Spleen (tissue), 11 donors: ENCODE results near the gene ZNF467. TPM values are rescaled to one million over a fixed set of nuclear protein-coding genes. Genes with fewer than 3 reads are reported as not detected.

Source experiments
- DNase-seq: peaks from one replicate; pipeline ENCODE4 v3.0.0-alpha.2; 2020
- H3K27ac ChIP-seq, 8 donors: fragments of 200-600 bp; sonication (generic) in 7 of 8; 1 replicate in 4 of 8; 2 replicates in 4 of 8; pipeline versions ENCODE4 v1.5.0 to v1.8.0; 2016 to 2021; ENCODE audit warnings: inconsistent platforms in 4 of 8, mild to moderate bottlenecking in 4 of 8, moderate library complexity in 1 of 8
- H3K27me3 ChIP-seq, 7 donors: fragments of 200-600 bp; sonication (generic) in 6 of 7; replicated peaks in 1 of 7; 1 replicate in 4 of 7; 2 replicates in 3 of 7; pipeline versions ENCODE4 v1.5.0 to v1.8.0; 2016 to 2021; ENCODE audit warnings: inconsistent platforms in 3 of 7, mild to moderate bottlenecking in 1 of 7
- H3K36me3 ChIP-seq, 6 donors: fragments of 200-600 bp; sonication (generic) in 5 of 6; 1 replicate in 4 of 6; 2 replicates in 2 of 6; pipeline versions ENCODE4 v1.5.0 to v1.8.0; 2016 to 2021; ENCODE audit warnings: inconsistent platforms in 2 of 6
- H3K4me1 ChIP-seq, 6 donors: fragments of 200-600 bp; sonication (generic) in 5 of 6; 1 replicate in 3 of 6; 2 replicates in 3 of 6; pipeline versions ENCODE4 v1.5.0 to v1.8.0; 2016 to 2021; ENCODE audit warnings: inconsistent platforms in 3 of 6
- H3K4me3 ChIP-seq, 8 donors: fragments of 200-600 bp; sonication (generic) in 7 of 8; 1 replicate in 4 of 8; 2 replicates in 4 of 8; pipeline versions ENCODE4 v1.5.0 to v1.8.0; 2016 to 2021; ENCODE audit warnings: inconsistent platforms in 4 of 8, mild to moderate bottlenecking in 4 of 8, moderate library complexity in 2 of 8
- H3K9me3 ChIP-seq, 8 donors: fragments of 200-600 bp; sonication (generic) in 7 of 8; 1 replicate in 4 of 8; 2 replicates in 4 of 8; pipeline versions ENCODE4 v1.5.0 to v1.8.0; 2016 to 2021; ENCODE audit warnings: inconsistent platforms in 4 of 8
- POLR2A ChIP-seq, 3 donors: fragments of 450-650 bp; IDR thresholded peaks; one replicate each; pipeline ENCODE4 v1.5.1; 2017; ENCODE audit warnings: antibody characterized with exemption in 3 of 3, mild to moderate bottlenecking in 1 of 3
- POLR2AphosphoS5 ChIP-seq, 3 donors: sonication (generic); formaldehyde crosslinking; IDR thresholded peaks; one replicate each; pipeline ENCODE4 v1.5.1; 2017; ENCODE audit warnings: antibody characterized with exemption in 3 of 3
- WGBS, 5 donors: extraction: QIAGEN DNeasy Blood & Tissue Kit in 3 of 5; methylation state at CpG; one replicate each; pipeline versions ENCODE4 v1.1.5 to v1.1.7; 2013 to 2018; 5-methylcytosine and 5-hydroxymethylcytosine counted together
- intact Hi-C: fragments of 100-400 bp; cut with DNase I; formaldehyde crosslinking; loops from one replicate; pipeline ENCODE4 v1.15.0; 2023; ENCODE audit warnings: low total_unique reads
- polyA plus RNA-seq, 3 donors: library from polyadenylated mRNA; stranded (reverse); fragments of 200-250 nt; gene quantifications; one replicate each; pipeline ENCODE4 v1.2.1, GENCODE V29; 2013
- total RNA-seq, 7 donors: library from RNA; depleted of rRNA in 3 of 7; stranded (reverse); fragments of >200 nt in 3 of 7; fragmentation: NEBNext Ultra II Directional in 4 of 7; extraction: Animal tissue kit (Norgen Biotek cat#: 25700) in 4 of 7; gene quantifications; one replicate each; pipeline versions ENCODE4 v1.1.0 to v1.2.1, GENCODE V29; 2016 to 2021
- TF ChIP-seq, protein P1 (sequence below), 11 experiments: fragments of 200-600 bp in 7 of 11; fragments of 450-650 bp in 4 of 11; sonication (generic) in 4 of 11; IDR thresholded peaks in 8 of 11; conservative IDR thresholded peaks in 3 of 11; 1 replicate in 7 of 11; 2 replicates in 4 of 11; pipeline versions ENCODE4 v1.4.0 to v1.8.0; 2016 to 2021; ENCODE audit warnings: antibody characterized with exemption in 11 of 11, inconsistent platforms in 4 of 11, mild to moderate bottlenecking in 1 of 11
- donor health status: healthy with polysubstance abuse.
- donor health status: DM: no; HTN: no; CAD: no; lungs with moderate emphysema.
- donor health status: DM: no; HTN: no; CAD: no.
- donor health status: Bipolar disorder and iron deficiency.
- donor health status: healthy.
- donor health status: DM: no; HTN: no; CAD: no.
- donor health status: DM: yes; HTN: yes; CAD: no.

Gene ZNF467
- total and polyA plus RNA-seq, 10 donors, result 6.0 to 48.5 (median 31.3) TPM

DNA sequence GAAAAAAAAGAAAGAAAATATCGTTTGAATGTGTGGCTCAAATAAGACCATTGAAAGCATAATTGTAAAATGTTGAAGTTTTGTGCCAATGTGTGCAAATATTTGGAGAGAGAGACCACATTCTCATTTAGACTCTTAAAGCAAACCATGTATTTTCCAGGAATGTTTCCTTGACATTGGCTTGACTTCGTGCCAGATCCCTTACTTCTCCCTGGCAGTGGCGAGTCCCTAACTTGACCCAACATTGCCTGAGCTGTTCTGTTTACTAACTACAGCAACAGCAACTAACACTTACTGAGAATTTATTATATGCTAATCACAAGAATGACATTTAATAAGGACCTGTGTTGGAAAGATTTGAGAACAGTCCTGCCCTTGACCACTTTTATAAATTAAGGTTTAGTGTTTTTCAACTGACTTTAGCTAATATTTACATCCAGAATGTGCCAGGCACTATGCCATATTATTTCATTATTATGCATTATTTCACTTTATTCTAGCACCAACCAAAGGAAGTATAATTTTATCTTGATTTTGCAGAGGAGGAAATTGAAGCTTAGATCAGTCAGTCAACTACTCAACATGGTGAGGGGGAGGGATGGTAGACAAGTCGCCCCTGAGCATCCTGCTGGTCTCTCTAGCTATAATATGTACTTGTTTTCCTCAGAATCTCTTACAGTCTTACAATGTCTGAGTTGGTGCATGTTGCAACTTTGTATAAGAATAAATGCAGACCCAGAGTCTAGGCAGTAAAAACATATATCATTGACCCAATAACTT lies 29.7 kb downstream of the ZNF467 start:
- TF ChIP-seq, protein P1, sequence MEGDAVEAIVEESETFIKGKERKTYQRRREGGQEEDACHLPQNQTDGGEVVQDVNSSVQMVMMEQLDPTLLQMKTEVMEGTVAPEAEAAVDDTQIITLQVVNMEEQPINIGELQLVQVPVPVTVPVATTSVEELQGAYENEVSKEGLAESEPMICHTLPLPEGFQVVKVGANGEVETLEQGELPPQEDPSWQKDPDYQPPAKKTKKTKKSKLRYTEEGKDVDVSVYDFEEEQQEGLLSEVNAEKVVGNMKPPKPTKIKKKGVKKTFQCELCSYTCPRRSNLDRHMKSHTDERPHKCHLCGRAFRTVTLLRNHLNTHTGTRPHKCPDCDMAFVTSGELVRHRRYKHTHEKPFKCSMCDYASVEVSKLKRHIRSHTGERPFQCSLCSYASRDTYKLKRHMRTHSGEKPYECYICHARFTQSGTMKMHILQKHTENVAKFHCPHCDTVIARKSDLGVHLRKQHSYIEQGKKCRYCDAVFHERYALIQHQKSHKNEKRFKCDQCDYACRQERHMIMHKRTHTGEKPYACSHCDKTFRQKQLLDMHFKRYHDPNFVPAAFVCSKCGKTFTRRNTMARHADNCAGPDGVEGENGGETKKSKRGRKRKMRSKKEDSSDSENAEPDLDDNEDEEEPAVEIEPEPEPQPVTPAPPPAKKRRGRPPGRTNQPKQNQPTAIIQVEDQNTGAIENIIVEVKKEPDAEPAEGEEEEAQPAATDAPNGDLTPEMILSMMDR (IDR thresholded peaks at IDR 0.05 in 8 of 11, conservative IDR thresholded peaks at IDR 0.05 in 3 of 11), result no peak
- TF ChIP-seq POLR2AphosphoS5 (IDR thresholded peaks at IDR 0.05), result no peak
- H3K9me3 ChIP-seq, result no peaks in the 10 kb centered on the region
- WGBS, 5 donors, result 15 to 28% (median 18%) methylated on average over 4 of the region's 4 CpGs
- H3K27ac ChIP-seq, result no peak overlapping the region
- H3K36me3 ChIP-seq, result no peaks in the 10 kb centered on the region
- peak; percentile 3 for DNase-seq
- no peak overlapping the region for H3K4me3 ChIP-seq
- peaks cover 0 to 46% (median 0%) of the 10 kb centered on the region in 7 donors for H3K27me3 ChIP-seq
- H3K4me1 ChIP-seq, result peaks cover 7 to 18% (median 13%) of the 10 kb centered on the region in 6 donors
- intact Hi-C loops, result no loop called here

DNA sequence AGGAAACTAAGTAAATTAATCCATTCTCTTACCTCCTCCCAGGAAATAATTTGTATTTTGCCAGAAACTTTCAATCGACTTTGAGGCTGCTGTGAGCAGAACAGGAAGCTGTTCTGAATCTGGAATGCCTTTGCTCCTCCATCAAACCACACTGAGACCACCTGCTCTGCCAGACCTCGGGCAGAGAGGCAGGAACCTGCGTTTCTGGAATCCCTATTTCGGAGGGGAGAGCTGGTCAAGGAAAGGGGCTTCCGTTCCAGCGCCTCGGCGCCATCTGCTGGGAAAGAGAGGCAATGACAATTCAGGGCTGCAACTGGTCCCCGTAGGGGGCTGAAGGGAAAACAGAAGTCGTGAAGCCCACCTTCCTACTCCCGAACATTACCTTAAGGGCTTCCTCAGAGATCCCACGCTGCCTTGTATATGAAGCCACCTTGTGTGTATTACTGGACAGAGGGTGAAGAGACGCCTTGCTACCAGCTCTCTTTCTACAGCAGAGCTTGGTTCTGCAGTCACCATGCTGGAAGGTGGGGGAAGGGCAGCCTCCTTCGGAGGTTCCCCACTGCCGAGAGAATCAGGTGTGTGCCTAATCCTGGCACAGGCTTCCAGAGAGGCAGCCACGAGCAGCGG lies 31.2 kb downstream of the ZNF467 start:
- Histone ChIP-seq H3K4me3 (peak overlapping the region in 6 of 8 donors; percentile 6 to 59 (median 18)), H3K27ac (no peak overlapping the region), H3K36me3 (no peaks in the 10 kb centered on the region), H3K4me1 (peaks cover 7 to 18% (median 13%) of the 10 kb centered on the region in 6 donors), H3K9me3 (no peaks in the 10 kb centered on the region), H3K27me3 (peaks cover 0 to 59% (median 0%) of the 10 kb centered on the region in 7 donors)
- peak; percentile 89 for DNase-seq
- TF ChIP-seq, protein P1 (IDR thresholded peaks at IDR 0.05 in 8 of 11, conservative IDR thresholded peaks at IDR 0.05 in 3 of 11), result peak; percentile 23 to 90 (median 86)
- no peak for TF ChIP-seq POLR2A (IDR thresholded peaks at IDR 0.05)
- intact Hi-C loops, result no loop called here
- WGBS, 5 donors, result 0 to 1% (median 1%) methylated on average over 16 to 17 of the region's 17 CpGs

DNA sequence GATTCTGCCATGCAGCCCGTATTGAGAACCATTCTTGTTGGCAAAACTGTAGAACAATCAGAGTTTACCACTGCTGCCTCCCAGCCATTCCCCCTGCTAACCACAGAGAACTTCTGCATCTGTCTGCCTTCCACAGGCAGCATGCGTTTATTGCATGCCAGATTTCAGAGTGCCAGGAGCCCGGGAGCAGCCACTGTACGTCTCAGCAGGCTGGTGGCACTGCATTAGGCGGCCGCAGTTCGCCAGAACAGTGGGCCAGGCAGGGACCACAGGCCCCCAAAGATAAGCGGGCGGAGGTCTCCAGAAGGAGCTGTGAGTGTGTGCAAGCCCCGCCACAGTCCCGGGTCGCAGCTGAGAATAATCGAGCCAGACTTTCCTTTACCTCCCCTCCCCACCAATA lies 31.8 kb downstream of the ZNF467 start:
- intact Hi-C loops, result no loop called here
- TF ChIP-seq, protein P1 (IDR thresholded peaks at IDR 0.05 in 8 of 11, conservative IDR thresholded peaks at IDR 0.05 in 3 of 11), result no peak
- TF ChIP-seq POLR2AphosphoS5 (IDR thresholded peaks at IDR 0.05) (no peak), POLR2A (IDR thresholded peaks at IDR 0.05) (no peak)
- Histone ChIP-seq H3K4me1 (peaks cover 7 to 18% (median 13%) of the 10 kb centered on the region in 6 donors), H3K27ac (no peak overlapping the region), H3K27me3 (peaks cover 0 to 64% (median 0%) of the 10 kb centered on the region in 7 donors), H3K36me3 (no peaks in the 10 kb centered on the region), H3K4me3 (peak overlapping the region in 6 of 8 donors; percentile 6 to 59 (median 18)), H3K9me3 (no peaks in the 10 kb centered on the region)
- DNase-seq, result peak; percentile 68
- 20 to 28% (median 22%) methylated on average over 10 to 13 of the region's 13 CpGs for WGBS, 5 donors
